Body of pancreas (tissue), 4 donors: ENCODE data around the gene CCBE1.

Experiments used
- CTCF ChIP-seq, 7 experiments: fragments of 450-650 bp in 4 of 7; fragments of 200-600 bp in 3 of 7; sonication (generic) in 3 of 7; IDR thresholded peaks; one replicate each; pipeline ENCODE4 v1.5.1; 2016 to 2019; ENCODE audit warnings: antibody characterized with exemption in 7 of 7
- POLR2A ChIP-seq, 3 donors: fragments of 450-650 bp; IDR thresholded peaks; one replicate each; pipeline ENCODE4 v1.6.1; 2016; ENCODE audit warnings: antibody characterized with exemption in 3 of 3, mild to moderate bottlenecking in 2 of 3

DNA sequence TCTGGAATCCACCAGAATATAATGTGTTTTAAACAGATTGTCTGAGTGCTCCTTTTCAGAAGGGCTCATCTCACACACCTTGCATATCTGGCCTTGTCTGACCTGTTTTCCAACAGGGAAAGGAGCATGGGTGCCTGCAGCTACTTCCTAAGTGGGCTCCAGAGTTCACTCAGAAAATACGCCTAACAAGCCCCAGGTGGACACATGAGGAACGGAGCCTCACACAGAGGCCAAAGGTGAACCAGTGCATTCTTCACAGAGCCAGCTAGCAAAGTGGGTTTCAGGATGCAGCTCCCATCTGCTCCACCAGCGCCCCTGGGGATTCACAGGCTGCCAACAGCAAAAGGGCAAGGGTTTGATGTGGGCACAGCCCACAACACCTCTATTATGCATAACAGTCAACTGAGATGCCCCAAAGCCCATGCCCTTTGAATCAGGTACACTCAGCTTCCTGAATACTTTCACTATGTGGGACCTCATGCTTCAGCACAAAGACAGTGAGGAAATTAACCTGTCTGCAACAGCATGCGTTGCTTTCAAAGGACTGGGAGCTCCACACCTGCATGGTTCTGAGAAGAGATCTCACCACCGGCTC lies 86.6 kb downstream of the CCBE1 start:
- TF ChIP-seq POLR2A (IDR thresholded peaks at IDR 0.05), result no peak
- no peak for TF ChIP-seq CTCF (IDR thresholded peaks at IDR 0.05)
